ENCODE data around the gene GNAT2. TPM values are rescaled to one million over a fixed set of nuclear protein-coding genes. Genes with fewer than 3 reads are reported as not detected.

The GNAT2 gene
- polyA plus RNA-seq, 1 experiment = 0.06 TPM

GRCh38 chr1:109652402-109652801, 33.0 kb upstream of the GNAT2 start:
- POLR2A ChIA-PET = no interaction called here

GRCh38 chr1:109650609-109651008, 31.2 kb upstream of the GNAT2 start:
- Histone ChIP-seq H3K9me3 (ENCODE audit: control insufficient read depth, insufficient read depth, low read length) (no peaks in the 10 kb centered on the region; the same call in 1 of the 2 replicates), H3K27me3 (ENCODE audit: control insufficient read depth, insufficient read depth, low read length) (no peaks in the 10 kb centered on the region), H3K27ac (ENCODE audit: low read depth, low read length) (no peak overlapping the region), H3K4me3 (ENCODE audit: low read depth, low read length) (no peak overlapping the region)
- CTCF ChIA-PET = interaction anchor here (1.1 to 5.1 kb wide), 12 partner anchors 12 to 379 kb away, joined by 3 to 102 read pairs (median 6); partner anchors contain the start of gene AHCYL1
- no peak for TF ChIP-seq CTCF (IDR thresholded peaks at IDR 0.05; ENCODE audit: low read depth, low read length)
- POLR2A ChIA-PET = interaction anchor here (0.8 kb wide), 1 partner anchor 102 kb away, joined by 4 read pairs; the partner anchor contains the start of gene GNAI3
- no peak for DNase-seq (ENCODE audit: low read depth, low spot score)

More at GRCh38 chr1:109652402-109652801, 33.0 kb upstream of the GNAT2 start:
- Histone ChIP-seq H3K9me3 (ENCODE audit: control insufficient read depth, insufficient read depth, low read length) (no peaks in the 10 kb centered on the region; the same call in 1 of the 2 replicates), H3K27ac (ENCODE audit: low read depth, low read length) (no peak overlapping the region), H3K4me3 (ENCODE audit: low read depth, low read length) (no peak overlapping the region), H3K27me3 (ENCODE audit: control insufficient read depth, insufficient read depth, low read length) (no peaks in the 10 kb centered on the region)
- no peak for DNase-seq (ENCODE audit: low read depth, low spot score)
- TF ChIP-seq CTCF (IDR thresholded peaks at IDR 0.05; ENCODE audit: low read depth, low read length) = no peak
- CTCF ChIA-PET = interaction anchor here (0.8 to 5.1 kb wide), 6 partner anchors 9 to 332 kb away, joined by 3 to 102 read pairs (median 7); partner anchors contain the start of gene AHCYL1

GRCh38 chr1:109649491-109649914, 30.1 kb upstream of the GNAT2 start:
- 0 out of 2 replicates have a peak, but pooled peaks have one; percentile 16 for TF ChIP-seq CTCF (IDR thresholded peaks at IDR 0.05; ENCODE audit: low read depth, low read length)
- no peak for DNase-seq (ENCODE audit: low read depth, low spot score)
- no peaks in the 10 kb centered on the region for H3K27me3 ChIP-seq (ENCODE audit: control insufficient read depth, insufficient read depth, low read length)
- no peaks in the 10 kb centered on the region; the same call in 1 of the 2 replicates for H3K9me3 ChIP-seq (ENCODE audit: control insufficient read depth, insufficient read depth, low read length)
- CTCF ChIA-PET = interaction anchor here (0.8 to 5.1 kb wide), 14 partner anchors 8 to 380 kb away, joined by 3 to 102 read pairs (median 4); partner anchors contain the start of genes AHCYL1 and GNAI3
- no peak overlapping the region for H3K27ac ChIP-seq (ENCODE audit: low read depth, low read length)
- H3K4me3 ChIP-seq (ENCODE audit: low read depth, low read length) = no peak overlapping the region
- POLR2A ChIA-PET = interaction anchor here (0.9 kb wide), 1 partner anchor 9 kb away, joined by 3 read pairs; no protein-coding TSS in a partner anchor

DNA sequence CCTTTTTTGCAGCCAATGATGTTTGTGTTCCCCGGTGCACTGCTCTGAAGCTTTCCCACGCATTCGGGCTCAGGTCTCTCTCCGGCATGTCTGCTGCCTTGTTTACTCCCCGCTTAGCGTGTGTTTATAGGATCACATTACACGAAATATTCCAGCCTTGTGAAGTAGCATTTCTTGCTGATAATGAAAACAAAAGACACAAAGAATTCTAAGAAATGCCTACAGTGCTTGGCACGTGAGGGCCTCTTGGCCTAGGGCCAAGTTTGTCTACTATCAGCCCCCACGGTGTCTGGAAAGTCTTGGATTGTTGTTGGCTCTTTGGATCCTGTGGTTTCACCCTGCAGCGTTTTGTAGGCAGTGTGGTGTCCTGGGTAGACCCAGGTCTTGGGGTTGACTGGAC, 25.3 kb upstream of the GNAT2 start:
- no peak for DNase-seq (ENCODE audit: low read depth, low spot score)
- Histone ChIP-seq H3K27me3 (ENCODE audit: control insufficient read depth, insufficient read depth, low read length) (no peaks in the 10 kb centered on the region), H3K9me3 (ENCODE audit: control insufficient read depth, insufficient read depth, low read length) (no peaks in the 10 kb centered on the region; the same call in 1 of the 2 replicates), H3K27ac (ENCODE audit: low read depth, low read length) (no peak overlapping the region), H3K4me3 (ENCODE audit: low read depth, low read length) (no peak overlapping the region)
- no peak for TF ChIP-seq CTCF (IDR thresholded peaks at IDR 0.05; ENCODE audit: low read depth, low read length)
- ChIA-PET CTCF (interaction anchor here (0.6 to 10.9 kb wide), 6 partner anchors 24 to 368 kb away, joined by 3 to 365 read pairs (median 6); no protein-coding TSS in a partner anchor), POLR2A (interaction anchor here (0.7 kb wide), 1 partner anchor 508 kb away, joined by 3 read pairs; no protein-coding TSS in a partner anchor)

All from AG04450 (cell line).